Measurements from ENCODE around the gene HELLS.

GRCh38 chr10:94546049-94546900 is 687 bp downstream of the HELLS start:
- TF ChIP-seq, protein P1, sequence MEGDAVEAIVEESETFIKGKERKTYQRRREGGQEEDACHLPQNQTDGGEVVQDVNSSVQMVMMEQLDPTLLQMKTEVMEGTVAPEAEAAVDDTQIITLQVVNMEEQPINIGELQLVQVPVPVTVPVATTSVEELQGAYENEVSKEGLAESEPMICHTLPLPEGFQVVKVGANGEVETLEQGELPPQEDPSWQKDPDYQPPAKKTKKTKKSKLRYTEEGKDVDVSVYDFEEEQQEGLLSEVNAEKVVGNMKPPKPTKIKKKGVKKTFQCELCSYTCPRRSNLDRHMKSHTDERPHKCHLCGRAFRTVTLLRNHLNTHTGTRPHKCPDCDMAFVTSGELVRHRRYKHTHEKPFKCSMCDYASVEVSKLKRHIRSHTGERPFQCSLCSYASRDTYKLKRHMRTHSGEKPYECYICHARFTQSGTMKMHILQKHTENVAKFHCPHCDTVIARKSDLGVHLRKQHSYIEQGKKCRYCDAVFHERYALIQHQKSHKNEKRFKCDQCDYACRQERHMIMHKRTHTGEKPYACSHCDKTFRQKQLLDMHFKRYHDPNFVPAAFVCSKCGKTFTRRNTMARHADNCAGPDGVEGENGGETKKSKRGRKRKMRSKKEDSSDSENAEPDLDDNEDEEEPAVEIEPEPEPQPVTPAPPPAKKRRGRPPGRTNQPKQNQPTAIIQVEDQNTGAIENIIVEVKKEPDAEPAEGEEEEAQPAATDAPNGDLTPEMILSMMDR (IDR thresholded peaks at IDR 0.05; ENCODE audit: extremely low read depth in 1 of 2, insufficient read depth in 1 of 2, low read depth in 1 of 2, low read length in 2 of 2): no peak
- TF ChIP-seq POLR2A (IDR thresholded peaks at IDR 0.05; ENCODE audit: low read depth, low read length) (no peak), MYC (IDR thresholded peaks at IDR 0.05; ENCODE audit: low read depth, low read length) (no peak), EZH2 (IDR thresholded peaks at IDR 0.05; ENCODE audit: borderline replicate concordance, low read depth, low read length, severe bottlenecking) (no peak)

All from endothelial cell of umbilical vein (primary cell).